Nephron progenitor cell (in vitro differentiated cells): ENCODE data around the gene ELMO1.

ENCODE experiments used
- DNase-seq: peaks from one replicate; pipeline ENCODE4 v3.0.0; 2021
- H3K27ac Mint-ChIP-seq: 2 replicates; pipeline ENCODE4 v1.8.0; 2021; ENCODE audit warnings: mild to moderate bottlenecking, moderate library complexity, mixed read lengths
- H3K27me3 Mint-ChIP-seq: 2 replicates; pipeline ENCODE4 v1.8.0; 2021; ENCODE audit warnings: mild to moderate bottlenecking, low read depth, mixed read lengths; ENCODE audit not compliant: poor library complexity
- H3K36me3 Mint-ChIP-seq: 2 replicates; pipeline ENCODE4 v1.8.0; 2021; ENCODE audit warnings: low read depth, mixed read lengths
- H3K4me1 Mint-ChIP-seq: 2 replicates; pipeline ENCODE4 v1.8.0; 2021; ENCODE audit warnings: mixed read lengths
- H3K4me3 Mint-ChIP-seq: 2 replicates; pipeline ENCODE4 v1.8.0; 2021; ENCODE audit warnings: mild to moderate bottlenecking, moderate library complexity, mixed read lengths
- H3K9me3 Mint-ChIP-seq: 2 replicates; pipeline ENCODE4 v1.8.0; 2021; ENCODE audit warnings: mild to moderate bottlenecking, moderate library complexity, mixed read lengths
- TF ChIP-seq, protein P1 (sequence below): fragments of 200-600 bp; sonication (generic); IDR thresholded peaks from 2 replicates; pipeline ENCODE4 v1.5.0; 2021; ENCODE audit warnings: antibody characterized with exemption

ELMO1 gene

DNA sequence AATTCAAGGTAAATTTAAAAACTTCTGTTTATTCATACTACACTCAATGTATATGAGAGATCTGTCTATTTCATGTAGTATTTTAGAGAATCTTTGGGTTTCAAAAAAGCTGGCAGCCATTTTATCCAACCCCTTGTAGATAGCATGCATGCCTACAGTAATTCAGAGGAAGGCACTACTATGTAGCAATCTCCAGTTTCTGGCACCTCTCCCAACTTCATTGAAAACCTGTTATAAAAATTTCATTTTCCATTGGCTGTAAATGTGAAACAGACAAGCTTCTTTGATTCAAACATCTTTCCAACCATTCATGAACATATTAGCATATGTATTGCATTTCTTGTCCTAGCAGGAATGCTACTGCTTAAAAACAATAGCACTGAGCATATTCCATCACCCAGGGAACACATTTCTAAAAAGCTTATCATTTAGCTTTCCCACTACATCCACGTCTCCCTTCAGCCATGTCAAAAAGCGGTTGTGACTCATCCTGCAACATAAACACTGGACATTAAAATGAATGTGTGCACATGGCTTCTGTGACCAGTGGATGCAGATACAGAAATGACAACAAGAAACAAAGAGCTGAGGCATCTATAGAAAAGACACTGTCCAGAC, 393.9 kb downstream of the ELMO1 start:
- H3K27ac Mint-ChIP-seq = no peak overlapping the region
- peaks cover 4% of the 10 kb centered on the region for H3K27me3 Mint-ChIP-seq
- peaks cover 13% of the 10 kb centered on the region for H3K9me3 Mint-ChIP-seq

DNA sequence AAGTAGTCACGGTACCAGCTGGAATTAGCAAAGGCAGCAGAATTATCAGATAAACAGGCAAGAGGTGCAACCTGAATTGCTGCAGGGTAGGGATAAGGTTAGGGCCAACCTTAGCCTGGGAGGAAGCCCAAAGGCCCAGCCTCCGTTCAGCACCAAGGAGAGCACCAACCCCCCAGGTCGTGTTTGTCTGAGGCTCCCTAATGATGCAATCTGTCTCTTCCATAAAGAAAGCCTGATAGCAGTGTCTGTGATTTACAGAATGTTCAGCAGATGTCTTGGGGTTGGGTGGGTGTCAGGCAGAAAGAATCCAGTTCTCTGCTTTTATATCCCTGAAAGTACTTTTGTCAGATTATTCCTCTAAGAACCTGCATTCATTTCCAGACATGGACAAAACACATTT, 396.0 kb downstream of the ELMO1 start:
- H3K27ac Mint-ChIP-seq = no peak overlapping the region
- TF ChIP-seq, protein P1, sequence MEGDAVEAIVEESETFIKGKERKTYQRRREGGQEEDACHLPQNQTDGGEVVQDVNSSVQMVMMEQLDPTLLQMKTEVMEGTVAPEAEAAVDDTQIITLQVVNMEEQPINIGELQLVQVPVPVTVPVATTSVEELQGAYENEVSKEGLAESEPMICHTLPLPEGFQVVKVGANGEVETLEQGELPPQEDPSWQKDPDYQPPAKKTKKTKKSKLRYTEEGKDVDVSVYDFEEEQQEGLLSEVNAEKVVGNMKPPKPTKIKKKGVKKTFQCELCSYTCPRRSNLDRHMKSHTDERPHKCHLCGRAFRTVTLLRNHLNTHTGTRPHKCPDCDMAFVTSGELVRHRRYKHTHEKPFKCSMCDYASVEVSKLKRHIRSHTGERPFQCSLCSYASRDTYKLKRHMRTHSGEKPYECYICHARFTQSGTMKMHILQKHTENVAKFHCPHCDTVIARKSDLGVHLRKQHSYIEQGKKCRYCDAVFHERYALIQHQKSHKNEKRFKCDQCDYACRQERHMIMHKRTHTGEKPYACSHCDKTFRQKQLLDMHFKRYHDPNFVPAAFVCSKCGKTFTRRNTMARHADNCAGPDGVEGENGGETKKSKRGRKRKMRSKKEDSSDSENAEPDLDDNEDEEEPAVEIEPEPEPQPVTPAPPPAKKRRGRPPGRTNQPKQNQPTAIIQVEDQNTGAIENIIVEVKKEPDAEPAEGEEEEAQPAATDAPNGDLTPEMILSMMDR = no peak
- H3K27me3 Mint-ChIP-seq = no peaks in the 10 kb centered on the region
- no peaks in the 10 kb centered on the region for H3K9me3 Mint-ChIP-seq
- DNase-seq = peak; percentile 84
- H3K4me3 Mint-ChIP-seq = no peak overlapping the region
- no peaks in the 10 kb centered on the region for H3K36me3 Mint-ChIP-seq
- H3K4me1 Mint-ChIP-seq = peaks cover 18% of the 10 kb centered on the region

More for the DNA sequence above, 393.9 kb downstream of the ELMO1 start:
- DNase-seq = no peak
- Mint-ChIP-seq H3K4me1 (peaks cover 6% of the 10 kb centered on the region), H3K4me3 (no peak overlapping the region), H3K36me3 (no peaks in the 10 kb centered on the region)
- TF ChIP-seq, protein P1 = no peak

DNA sequence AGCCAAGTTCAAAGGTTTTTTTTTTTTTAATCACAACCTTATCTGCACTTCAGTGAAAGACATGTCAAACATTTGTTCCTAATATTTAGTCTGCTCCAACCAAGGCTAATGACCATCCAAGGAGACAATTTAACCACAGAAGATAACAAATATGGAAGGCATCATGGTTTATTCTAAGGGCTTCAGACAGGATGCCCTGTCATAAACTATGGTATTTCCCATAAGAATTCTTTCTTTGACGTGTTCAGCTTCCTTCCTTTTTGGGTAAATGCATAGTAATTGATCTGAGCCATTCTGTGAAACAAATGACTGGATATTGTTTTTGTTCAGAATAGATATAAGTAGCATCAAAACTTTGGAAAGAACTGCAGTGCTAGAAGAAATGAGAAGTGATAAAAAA, 397.9 kb downstream of the ELMO1 start:
- no peaks in the 10 kb centered on the region for H3K36me3 Mint-ChIP-seq
- DNase-seq = no peak
- no peaks in the 10 kb centered on the region for H3K9me3 Mint-ChIP-seq
- no peaks in the 10 kb centered on the region for H3K27me3 Mint-ChIP-seq
- H3K4me1 Mint-ChIP-seq = peaks cover 27% of the 10 kb centered on the region
- TF ChIP-seq, protein P1 = no peak
- H3K27ac Mint-ChIP-seq = no peak overlapping the region
- no peak overlapping the region for H3K4me3 Mint-ChIP-seq

DNA sequence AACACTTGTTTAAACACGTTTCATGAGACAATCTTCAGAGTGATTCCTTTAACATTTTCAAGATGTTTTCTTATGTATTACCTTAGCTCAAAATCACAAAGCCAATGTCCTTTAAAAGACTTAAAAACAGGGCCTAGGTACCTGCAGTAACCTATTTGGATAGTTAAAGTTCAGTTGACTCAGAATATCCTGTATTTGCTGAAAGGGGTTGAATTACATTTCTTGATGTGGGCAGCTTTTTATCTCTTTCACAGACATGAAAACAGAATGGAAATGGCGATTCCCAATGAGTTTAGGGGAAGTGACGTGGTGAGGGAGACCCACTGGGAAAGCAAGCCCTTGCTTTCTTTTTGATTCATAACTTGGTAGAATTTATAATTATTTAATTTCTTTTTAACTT, 400.0 kb downstream of the ELMO1 start:
- Mint-ChIP-seq H3K27me3 (no peaks in the 10 kb centered on the region), H3K36me3 (no peaks in the 10 kb centered on the region), H3K27ac (no peak overlapping the region), H3K4me3 (peak overlapping the region; percentile 43), H3K9me3 (no peaks in the 10 kb centered on the region), H3K4me1 (peaks cover 27% of the 10 kb centered on the region)
- no peak for DNase-seq
- TF ChIP-seq, protein P1 = no peak

DNA sequence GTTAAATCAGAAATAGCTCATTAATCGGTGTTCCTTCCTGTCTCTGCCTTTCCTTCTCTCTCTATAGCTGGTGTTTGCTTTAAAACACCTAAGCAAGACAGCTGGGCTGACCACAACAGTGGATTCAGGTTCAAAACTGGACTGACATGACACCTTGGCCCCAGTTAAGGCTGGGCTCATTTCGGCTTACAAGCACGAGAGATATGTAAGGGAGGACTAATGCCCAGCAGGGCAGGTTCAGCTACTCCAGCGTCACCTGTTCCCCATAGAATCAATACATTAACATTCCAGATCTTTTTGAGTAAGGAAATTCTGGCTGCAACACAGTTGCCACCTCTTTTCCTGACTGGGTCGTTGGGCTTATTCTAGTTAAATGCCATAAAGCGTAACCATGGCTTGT, 401.4 kb downstream of the ELMO1 start:
- Mint-ChIP-seq H3K36me3 (no peaks in the 10 kb centered on the region), H3K27me3 (no peaks in the 10 kb centered on the region), H3K4me1 (peaks cover 27% of the 10 kb centered on the region), H3K4me3 (no peak overlapping the region), H3K9me3 (no peaks in the 10 kb centered on the region), H3K27ac (peak overlapping the region; percentile 53)
- no peak for DNase-seq
- TF ChIP-seq, protein P1 = no peak

DNA sequence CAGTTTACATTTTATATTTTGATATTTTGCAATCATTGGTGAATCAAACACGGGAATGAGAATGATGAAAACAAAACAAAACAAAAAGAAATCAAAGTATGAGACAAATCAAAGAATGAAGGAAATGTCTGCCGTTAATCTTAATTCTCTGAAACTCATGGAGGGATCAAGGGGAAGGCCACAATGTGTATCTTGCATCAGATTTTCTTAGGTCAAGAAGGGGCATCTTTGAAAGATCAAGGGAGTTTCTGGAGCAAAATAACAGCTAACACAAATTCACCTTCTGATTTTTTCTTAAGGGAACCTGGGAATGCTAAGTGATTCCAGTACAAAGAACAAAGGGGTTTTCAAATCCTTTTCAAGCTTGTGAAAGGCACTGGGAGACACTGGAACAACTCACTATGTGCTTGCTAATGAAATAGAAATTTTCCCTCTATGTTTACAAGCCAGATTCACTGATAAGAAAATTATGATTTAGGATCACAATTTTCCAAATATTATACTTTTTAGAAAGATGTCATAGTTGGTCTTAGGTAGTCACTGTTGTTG, 402.1 kb downstream of the ELMO1 start:
- peaks cover 27% of the 10 kb centered on the region for H3K4me1 Mint-ChIP-seq
- no peaks in the 10 kb centered on the region for H3K27me3 Mint-ChIP-seq
- H3K4me3 Mint-ChIP-seq = no peak overlapping the region
- DNase-seq = no peak
- H3K9me3 Mint-ChIP-seq = no peaks in the 10 kb centered on the region
- H3K27ac Mint-ChIP-seq = peak overlapping the region; percentile 28
- TF ChIP-seq, protein P1 = no peak
- H3K36me3 Mint-ChIP-seq = no peaks in the 10 kb centered on the region
